GM19468 (cell line): Measurements from ENCODE around the gene COL21A1.
"Not testable (repeated sequence)": the region's sequence is repeated elsewhere in the genome, so short reads cannot be mapped to it uniquely, and the experiment has no call there.

Experiments used
- ATAC-seq: cut with Tn5 transposase; IDR thresholded peaks from one replicate; pipeline ENCODE4 v1.9.1; 2021; ENCODE audit warnings: mild to moderate bottlenecking, moderate library complexity, moderate number of reproducible peaks; ENCODE audit not compliant: unreplicated experiment; ENCODE audit errors: extremely low read depth

The COL21A1 gene

DNA sequence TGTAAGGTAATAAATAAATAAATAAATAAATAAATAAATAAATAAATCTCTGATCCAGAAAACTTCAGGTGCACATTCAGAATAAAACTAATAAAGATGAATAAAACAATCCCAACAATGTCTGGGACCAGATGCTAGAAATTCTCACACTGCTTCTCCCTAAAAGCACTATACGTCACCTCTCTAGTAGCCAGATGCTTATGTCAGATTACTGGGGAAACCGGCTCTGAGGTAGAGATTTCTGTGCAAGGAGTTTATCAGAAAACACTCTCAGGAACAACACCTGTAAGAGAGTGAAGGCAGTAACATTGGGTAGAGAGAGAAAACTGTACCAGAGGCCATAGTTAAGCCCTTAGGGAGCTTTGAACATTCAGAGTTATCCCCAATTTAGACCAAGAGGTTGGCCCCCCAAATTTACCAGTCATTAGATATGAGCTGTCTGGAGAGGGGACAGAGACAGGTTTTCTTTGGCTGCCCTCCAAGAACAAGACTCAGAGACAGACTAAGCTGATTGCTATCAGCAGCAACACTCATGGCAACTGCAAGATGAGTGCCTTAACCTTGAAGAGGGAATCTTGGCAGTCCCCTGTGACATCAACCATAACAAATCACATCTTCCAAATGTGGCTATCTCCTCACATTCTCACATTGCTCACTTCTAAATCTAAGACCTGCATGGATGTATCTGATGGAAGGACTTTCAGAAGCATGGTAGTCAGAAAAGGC is 220.8 kb downstream of the COL21A1 start:
- ATAC-seq = no peak

DNA sequence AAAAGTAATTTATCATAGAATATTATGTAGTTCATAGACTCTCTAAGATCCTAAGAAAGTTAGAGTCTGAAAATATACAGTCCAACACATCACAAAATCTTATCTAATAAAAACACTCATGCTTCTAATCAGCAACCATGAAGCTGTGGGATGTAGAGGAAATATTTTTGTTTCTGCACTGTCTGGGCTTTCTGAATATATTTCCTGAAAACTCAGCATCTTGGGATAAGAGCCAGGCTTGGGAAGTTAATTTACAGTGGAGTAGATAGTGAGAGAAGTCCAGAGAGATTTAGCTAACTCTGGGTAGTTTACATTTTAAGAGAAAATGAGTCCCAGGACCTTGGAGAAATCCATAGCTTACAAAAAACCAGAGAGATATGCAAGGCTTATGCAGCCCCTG is 221.6 kb downstream of the COL21A1 start:
- no peak for ATAC-seq

GRCh38 chr6:56024931-56025330 is 222.4 kb downstream of the COL21A1 start:
- no peak for ATAC-seq

- no peak for ATAC-seq
Observed at GRCh38 chr6:56023829-56024228, 223.6 kb downstream of the COL21A1 start.

- ATAC-seq = no peak
Observed at GRCh38 chr6:56022678-56023077, 224.7 kb downstream of the COL21A1 start.

DNA sequence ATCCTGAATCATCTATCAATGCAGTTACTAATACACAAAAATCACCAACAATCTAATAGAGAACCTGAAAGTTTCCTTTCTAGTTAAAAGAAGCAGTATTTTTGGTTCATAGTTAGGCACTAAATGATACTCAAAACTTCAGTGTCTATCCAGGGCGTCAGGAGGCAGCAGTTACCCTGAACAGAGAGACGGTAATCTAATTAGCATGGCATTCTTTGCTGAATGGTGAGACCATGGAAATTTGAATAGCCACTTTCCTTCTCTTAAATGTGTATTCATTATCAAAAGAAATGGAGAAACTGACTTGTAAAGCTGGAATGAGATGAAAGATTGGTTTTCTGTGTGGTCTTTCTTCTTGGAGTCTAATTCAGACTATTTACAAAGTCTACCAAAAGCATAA is 225.4 kb downstream of the COL21A1 start:
- ATAC-seq = no peak

GRCh38 chr6:56019973-56020372 is 227.4 kb downstream of the COL21A1 start:
- no peak for ATAC-seq

DNA sequence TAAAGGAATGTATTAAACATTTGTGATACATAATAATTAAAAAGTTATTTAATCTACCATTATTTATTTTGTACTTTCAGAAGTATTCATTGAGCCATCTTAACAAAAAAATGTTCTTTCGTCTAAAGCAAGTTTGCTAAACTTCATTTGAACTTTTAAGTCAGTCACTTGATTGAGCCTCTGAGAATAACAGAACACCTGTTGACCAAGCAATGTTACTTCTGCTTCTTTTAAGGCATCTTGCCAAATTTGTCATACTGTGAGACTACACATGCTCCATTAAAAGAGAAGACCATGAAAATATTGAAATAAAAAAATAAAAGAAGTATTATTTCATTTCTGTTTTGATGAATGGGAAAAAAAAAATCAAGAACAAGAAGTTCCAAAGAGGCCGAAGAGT is 230.2 kb downstream of the COL21A1 start:
- ATAC-seq = no peak

- ATAC-seq = not testable (repeated sequence)
Observed at GRCh38 chr6:56014039-56014438, 233.3 kb downstream of the COL21A1 start.

- ATAC-seq = no peak
Observed at GRCh38 chr6:56009636-56010035, 237.7 kb downstream of the COL21A1 start.
